Measurements from ENCODE around the gene CREB1.

CREB1 gene

DNA sequence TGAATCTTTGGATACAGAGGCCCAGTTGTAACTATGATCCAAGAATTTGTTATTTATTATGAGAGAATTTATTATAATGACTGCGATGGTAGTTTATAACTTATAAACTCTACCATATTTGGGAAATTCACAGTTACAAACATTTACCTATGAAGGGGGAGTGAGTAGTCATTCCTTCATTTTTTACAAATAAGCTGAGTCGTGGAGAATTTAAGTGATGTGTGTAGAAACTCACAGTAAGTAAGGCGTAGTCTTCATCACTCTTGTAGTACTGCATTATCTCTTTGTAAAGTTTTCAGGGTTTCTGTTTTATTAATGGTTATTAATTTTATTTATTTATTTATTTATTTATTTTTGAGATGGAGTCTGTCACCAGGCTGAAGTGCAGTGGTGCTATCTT lies 13.5 kb downstream of the CREB1 start:
- DNase-seq (ENCODE audit: low read depth in 2 of 2): no peak

DNA sequence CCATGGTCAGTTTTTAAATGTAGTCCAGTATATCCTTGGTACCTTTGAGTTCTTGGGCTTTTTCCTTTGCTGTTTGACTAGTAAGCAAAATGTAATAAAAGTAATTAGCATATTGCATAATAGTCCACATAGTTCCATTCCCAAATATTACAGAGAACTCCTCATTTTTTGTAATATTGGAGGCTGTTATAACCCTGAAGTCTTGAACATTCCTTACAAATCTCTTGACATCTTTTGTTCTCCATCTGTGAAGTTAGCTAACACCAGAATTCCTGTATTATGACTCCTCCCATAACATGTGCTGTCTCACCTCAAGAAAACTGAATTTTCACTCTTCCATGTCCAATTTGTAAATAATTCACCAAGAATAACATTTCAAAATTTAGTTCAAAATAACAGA lies 17.1 kb downstream of the CREB1 start:
- peak; percentile 40 to 42 for DNase-seq (ENCODE audit: low read depth in 2 of 2)

DNA sequence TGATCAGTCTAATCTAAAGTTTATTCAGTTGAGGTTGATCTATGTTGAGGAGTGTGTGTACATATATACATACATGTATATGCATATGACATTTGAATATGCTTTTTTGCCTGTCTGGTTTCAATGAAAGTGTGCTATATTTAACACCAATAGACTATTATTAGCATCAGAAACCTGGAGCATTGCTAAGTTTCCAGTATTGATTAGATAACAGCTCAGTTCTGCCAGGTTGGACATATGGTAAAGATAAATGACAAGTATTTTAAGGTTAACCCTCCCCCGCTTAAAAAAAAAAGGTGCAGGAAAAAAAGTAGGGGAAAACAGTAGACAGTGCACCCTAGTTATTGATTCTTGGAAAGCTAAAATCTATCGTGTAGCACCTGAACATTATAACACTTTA lies 19.4 kb downstream of the CREB1 start:
- DNase-seq (ENCODE audit: low read depth in 2 of 2): no peak

DNA sequence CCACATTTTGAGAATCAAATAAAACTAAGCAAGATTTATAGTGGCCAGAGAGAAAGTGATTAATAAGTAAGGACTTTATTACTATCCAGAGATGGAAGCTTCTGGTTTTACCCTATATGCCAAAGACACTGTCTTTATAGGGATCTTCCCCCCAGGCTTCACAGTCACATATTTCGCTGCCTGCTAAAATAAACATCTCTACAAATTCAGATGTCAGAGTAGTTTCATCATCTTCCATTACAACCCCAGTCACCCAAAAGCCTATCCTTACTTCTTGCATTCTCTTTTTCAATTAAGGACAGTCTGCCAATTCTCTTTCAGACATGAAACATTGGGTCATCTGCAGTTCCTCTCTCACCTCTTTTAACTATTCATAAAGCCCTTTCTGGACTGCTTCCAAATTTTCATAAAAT lies 28.3 kb downstream of the CREB1 start:
- DNase-seq (ENCODE audit: low read depth in 2 of 2): peak; percentile 92 to 93

DNA sequence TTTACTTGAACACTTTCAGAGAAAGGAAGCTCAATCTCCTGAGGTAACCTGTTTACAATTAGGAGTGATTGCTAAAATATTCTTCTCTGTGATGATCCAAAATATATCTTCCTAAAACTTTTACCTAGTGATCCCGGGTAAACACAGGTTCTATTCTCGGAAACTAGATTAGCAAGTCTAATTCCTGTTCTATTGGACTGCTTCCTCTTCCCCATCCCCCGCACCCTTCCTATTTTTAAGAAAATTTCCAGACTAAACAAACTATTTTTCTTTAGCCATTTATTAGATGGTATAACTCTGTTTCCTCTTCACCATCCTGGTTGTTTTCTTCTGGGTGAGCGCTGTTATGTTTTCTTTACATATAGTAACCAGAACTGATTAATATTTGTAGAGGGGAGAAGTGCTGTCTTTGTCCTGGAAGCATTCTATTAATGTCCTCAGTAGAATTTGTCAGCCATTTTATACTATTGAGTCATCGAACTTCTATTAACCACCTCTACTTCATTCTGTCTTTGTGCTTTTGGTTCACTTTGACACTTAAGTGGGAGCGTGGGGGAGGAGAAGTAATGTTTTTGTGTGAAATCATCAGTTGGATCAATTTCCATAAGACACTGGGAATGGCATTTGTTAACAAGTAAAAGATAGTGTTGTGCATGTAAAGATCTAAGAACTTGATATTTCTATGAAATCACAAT lies 31.8 kb downstream of the CREB1 start:
- no peak for DNase-seq (ENCODE audit: low read depth in 2 of 2)

DNA sequence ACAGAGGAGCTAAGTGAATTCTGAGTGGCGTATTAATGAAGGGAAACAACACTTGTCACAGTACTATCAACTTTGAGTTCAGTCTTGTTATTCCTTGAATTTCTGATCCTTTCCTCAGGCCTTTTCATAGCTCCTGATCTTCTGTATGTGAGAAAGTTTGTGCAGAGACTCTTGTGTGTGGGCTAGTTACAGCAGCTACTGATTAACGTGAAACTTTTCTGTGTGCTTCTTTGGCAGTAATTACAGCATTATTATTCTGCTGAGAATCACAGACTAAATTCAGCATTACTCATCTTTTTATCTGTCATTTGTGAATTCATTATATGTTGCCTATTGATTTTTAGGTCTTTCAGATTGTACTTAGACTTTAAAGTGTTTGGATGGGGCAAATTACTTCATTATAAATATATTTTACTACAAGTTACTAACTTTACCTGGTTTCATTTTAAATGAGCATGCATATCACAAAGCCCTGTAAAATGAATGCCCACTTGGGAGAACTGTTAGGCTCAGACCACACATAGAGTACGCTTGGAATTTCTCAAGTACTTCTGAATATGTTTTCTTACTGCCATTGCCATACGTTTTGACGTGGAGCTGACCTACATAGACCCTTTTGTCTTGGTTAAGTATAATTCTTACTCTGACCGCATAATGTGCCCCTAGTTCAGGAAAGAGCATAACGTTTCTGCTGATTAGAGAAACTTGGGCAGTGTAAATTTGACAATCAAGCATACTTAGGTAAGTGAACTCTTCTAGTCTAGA lies 36.2 kb downstream of the CREB1 start:
- DNase-seq (ENCODE audit: low read depth in 2 of 2): no peak

DNA sequence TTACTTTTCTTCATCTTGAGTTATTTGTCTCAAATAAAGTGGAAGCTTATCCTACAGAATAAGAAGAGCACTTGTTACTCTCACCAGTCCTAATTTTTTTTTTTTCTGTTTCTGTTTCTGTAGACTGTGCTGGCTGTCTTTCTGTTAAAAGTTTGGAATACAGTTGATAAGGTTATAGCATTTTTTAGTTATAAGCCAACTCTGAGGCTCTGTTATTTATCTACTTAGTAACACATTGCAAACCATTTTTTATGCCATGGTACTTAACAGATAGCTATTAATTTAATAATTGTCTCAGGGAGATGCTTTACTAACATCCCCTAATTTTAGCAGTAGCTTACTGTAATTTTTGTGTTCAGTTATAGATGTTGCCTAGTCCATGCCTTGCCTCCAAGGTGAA lies 37.9 kb downstream of the CREB1 start:
- no peak for DNase-seq (ENCODE audit: low read depth in 2 of 2)

DNA sequence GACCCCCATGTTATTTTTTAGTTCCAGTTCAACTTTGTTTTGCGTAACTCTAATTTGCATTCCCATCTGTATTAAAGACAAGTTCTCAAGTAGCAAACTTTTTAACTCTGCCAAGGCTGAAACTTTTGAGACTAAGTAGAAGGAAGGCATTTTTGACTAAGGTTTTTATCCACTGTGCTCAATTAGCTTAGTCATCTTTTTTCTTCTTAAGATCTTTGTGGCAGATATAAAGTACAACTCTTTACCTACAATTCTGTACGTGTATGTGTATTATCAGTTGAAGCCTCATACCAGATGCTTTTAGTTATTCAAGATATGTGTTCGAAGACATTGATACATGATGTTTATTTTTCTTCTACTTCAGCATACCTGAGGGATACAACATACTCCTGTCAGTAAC lies 41.6 kb downstream of the CREB1 start:
- no peak for DNase-seq (ENCODE audit: low read depth in 2 of 2)

DNA sequence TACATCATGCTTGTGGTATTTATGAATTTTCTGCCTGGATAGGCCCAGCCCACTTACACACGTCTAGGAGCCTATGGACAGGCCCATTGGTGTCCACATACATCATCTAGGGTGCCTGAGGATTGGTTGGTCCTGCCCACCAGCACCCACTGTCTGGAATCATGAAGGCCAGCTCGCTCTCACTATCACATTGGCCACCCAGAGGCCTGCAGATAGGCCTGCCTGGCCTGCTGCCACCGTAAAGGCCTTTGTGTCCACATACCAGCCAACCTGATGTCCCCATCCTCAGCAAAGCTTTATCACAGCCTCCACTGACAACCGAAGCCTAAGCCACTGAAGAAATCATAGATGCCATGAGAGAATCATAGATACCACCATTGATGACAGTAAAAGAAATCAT lies 55.2 kb downstream of the CREB1 start:
- no peak for DNase-seq (ENCODE audit: low read depth in 2 of 2)

DNA sequence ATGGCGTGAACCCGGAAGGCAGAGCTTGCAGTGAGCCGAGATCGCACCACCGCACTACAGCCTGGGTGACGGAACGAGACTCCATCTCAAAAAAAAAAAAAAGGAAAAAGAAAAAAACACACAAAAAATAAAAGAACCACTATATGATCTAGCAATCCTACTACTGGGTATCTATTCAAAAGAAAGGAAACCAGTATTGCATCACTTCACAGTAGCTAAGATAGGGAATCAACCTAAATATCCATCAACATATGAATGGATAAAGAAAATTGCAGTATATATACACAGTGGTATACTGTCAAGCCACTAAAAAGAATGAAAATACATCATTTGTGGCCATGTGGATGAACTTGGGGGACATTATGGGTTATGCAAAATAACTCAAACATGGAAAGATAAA lies 57.5 kb downstream of the CREB1 start:
- no peak for DNase-seq (ENCODE audit: low read depth in 2 of 2)

DNA sequence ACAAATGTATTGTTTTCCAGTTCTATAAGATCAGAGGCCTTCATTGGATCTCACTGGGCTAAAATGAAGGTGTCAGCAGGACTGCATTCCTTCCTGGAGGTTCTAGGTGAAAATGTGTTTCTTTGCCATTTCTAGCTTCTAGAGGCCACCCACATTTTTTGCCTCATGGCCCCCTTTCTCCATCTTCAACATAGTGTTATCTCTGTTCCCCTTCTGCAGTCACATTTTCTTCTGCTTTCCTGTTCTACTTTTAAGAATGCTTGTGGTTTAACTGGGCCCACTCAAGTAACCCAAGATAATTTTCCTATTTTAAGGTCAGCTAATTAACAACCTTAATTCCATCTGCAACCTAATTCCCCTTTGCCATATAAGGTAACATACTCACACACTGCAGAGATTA lies 59.4 kb downstream of the CREB1 start:
- no peak for DNase-seq (ENCODE audit: low read depth in 2 of 2)

DNA sequence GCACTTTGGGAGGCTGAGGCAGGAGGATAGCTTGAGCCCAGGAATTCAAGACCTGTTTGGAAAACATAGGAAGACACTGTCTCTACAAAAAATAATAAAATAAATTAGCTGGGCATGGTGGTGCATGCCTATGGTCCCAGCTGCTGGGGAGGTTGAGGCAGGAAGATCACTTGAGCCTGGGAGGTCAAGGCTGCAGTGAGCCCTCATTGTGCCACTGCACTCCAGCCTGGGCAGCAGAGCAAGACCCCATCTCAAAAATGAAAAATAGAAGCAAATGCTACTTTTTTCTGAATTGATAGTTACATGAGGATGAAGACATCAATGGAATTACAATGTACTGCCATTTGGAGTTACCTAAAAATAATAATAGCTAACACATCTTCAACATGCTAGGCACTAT lies 63.5 kb downstream of the CREB1 start:
- DNase-seq (ENCODE audit: low read depth in 2 of 2): no peak

DNA sequence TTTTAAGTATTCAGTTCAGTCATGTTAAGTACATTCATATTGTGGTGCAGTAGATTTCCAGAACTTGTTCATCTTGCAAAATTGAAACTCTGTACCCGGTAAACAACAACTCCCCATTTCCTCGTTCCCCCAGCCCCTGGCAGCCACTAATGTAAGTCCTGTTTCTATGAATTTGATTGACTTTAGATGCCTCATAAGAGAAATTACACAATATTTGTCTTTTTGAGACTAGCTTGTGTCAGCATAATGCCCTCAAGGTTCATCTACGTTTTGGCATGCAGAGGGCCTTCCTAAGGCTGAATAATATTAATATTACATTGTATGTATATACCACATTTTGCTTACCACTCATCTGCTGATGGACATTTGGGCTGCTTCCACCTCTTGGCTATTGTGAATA lies 64.5 kb downstream of the CREB1 start:
- DNase-seq (ENCODE audit: low read depth in 2 of 2): no peak

DNA sequence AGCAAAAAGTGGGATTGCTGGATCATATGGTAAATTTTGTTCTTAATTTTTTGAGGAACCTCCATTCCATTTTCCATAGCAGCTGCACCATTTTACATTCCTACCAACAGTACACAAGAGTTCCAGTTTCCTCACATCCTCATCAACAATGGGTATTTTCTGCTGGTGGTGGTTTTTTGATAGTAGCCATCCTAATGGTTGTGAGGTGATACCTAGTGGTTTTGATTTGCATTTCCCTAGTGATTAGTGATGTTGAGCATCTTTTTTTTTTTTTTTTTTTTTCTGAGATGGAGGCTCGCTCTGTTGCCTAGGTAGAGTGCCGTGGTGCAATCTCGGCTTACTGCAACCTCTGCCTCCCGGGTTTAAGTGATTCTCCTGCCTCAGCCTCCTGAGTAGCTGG lies 65.0 kb downstream of the CREB1 start:
- no peak for DNase-seq (ENCODE audit: low read depth in 2 of 2)

DNA sequence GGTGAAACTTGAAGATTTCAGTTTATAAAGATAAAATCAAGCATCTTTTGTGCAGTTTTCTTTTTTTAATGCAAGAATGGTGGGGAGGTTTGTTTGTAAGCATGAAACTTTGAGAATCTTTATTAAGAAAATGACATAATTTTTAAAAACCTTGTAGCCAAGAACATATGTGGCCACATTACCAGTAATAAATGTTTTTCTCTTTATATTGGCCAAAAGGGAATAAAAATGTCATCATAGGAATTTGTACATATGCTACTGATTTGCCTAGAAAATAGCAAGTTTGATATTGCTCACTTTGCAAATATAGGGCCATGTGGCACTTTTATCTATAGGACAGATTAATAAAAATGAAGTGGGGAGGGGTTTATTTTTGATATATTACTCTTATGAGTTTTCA lies 69.9 kb downstream of the CREB1 start:
- peak; percentile 45 to 55 for DNase-seq (ENCODE audit: low read depth in 2 of 2)

DNA sequence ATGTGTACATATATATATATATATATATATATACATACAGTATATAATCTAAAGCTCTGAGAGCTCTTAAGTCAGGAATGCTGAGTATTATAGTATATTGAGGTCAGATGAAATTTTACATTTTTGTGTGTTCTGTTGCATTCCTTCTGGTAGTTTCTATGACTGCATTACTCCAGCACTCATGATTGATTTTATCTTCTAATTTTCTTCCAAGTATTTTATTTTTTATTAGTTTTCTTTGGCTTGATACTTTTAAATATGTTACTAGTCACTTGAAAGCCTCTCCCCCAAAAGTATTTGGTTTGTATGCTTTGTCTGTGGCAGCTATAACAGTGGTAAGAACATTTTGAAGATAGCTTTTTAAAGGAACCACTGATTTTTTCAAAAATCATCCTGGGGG lies 70.5 kb downstream of the CREB1 start:
- peak; percentile 64 for DNase-seq (ENCODE audit: low read depth in 2 of 2)

DNA sequence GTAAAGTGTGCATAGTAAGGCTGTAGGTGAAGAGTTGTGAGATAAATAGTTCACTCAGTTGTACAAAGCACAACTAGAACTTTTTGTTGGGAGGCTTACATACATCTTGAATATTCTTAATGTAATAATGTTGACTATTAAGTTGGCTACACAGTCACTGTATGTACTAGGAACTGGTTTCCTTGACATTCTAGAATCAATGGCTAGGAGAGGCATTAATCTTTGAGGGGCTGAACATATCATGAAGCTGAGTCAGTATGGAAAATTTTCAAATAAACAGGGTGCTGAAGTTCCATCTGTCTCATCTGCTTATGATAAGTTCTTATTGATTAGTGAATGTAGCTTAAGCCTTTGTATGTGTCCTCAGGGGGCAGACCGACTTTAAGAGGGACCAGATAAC lies 72.0 kb downstream of the CREB1 start:
- DNase-seq (ENCODE audit: low read depth in 2 of 2): no peak

DNA sequence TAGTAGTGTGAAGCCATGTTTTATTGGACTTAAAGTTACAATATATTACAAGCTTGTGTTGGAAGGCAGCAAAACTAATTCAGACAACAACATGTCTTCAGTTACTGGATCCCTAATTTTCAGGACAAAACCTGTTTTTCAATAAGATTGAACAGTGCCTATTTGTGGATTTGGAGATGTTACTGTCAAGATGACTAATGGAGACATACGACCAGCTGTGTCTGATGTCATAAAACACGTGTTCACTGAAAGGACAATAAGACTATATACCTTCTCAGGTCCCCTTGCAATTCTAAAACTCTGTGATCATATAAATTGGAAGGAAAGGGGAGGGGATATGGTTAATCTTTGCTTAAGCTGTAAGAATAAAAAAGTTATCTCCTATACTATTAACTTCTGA lies 73.7 kb downstream of the CREB1 start:
- no peak for DNase-seq (ENCODE audit: low read depth in 2 of 2)

DNA sequence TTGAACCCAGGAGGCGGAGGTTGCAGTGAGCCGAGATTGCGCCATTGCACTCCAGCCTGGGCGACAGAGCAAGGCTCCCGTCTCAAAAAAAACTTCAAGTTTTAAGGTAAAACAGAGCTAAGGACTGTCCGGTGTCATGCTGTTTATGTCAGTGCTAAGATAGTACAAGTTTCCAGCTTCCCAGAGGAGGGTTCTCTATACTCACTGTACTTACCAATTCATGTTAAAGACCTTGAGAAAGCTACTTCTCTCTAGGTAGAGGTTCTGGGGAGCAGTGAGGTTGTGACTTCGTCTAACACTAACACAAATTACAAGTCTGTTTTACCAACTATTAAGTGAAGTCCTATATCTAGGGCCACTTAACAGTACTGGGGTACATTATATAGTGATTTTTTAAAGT lies 76.6 kb downstream of the CREB1 start:
- no peak for DNase-seq (ENCODE audit: low read depth in 2 of 2)

DNA sequence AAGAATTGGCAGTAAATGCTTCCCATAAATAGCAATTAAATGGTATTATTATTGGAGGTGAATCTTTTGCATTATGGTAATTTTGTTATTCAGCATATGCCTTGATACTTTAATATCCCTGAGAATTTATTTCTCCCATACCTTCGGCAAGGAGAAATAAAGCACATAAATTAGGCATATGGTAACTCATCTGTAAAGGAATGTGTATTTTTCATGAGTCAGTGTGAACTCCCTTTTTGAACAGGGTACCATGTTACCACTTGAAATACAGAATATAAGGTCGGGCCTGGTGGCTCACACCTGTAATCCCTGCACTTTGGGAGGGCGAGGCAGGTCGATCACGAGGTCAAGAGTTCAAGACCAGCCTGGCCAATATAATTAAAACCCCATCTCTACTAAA lies 77.1 kb downstream of the CREB1 start:
- DNase-seq (ENCODE audit: low read depth in 2 of 2): no peak

DNA sequence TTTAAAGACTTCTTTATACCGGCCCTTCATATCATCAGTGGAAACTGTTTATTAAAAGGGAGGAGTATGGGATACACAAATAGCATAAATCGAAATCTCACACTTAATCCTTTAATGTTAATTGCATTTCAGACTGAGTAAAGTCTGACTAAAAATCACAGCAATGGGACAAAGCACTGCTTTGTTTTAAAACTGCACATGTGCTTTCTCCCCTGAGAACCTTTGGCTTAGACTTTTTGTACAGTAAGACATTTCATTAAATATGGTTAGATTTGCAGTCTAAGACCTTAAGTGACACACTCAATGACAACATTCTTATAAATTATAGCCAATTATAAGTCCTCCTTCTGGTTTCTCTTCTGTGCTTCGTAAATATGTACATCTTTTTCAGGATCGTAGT lies 83.0 kb downstream of the CREB1 start:
- no peak for DNase-seq (ENCODE audit: low read depth in 2 of 2)

DNA sequence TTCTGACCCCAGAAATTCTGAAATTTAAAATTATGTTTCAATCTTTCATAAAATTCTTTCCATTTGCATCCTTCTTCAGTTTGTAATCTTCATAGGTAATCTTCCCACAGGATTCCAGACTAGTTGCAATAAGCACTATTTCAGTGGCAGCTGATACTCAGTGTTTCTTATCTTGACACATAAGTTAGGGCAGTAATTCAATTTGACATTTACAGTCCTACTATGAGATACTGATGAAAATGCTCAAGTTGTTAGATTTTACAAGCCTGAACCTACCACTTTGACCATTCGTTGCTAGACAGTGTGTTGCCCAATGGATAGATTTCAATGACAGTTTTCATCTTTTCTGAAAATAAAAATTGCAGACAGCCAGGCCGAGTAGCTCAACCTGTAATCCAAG lies 85.1 kb downstream of the CREB1 start:
- DNase-seq (ENCODE audit: low read depth in 2 of 2): no peak

DNA sequence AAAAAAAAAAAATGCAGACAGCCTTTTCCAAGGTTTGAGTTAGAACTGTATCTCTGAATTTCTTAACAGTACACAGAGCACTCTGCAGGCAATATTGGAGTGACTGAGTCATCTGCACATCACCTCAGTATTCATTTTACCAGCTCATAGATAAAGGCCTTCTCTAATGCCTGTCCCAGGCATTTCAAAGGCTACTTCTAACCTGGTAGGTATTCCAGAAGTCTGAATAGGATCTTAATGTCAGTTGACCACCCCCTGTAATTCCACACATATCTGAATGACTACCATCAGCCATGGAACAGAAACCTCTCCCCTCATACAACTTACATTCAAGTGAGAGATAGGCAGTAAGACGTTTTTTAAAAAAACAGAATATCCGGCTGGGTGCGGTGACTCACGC lies 86.4 kb downstream of the CREB1 start:
- DNase-seq (ENCODE audit: low read depth in 2 of 2): no peak
